Skin epidermis (tissue), 12 donors: Measurements from ENCODE around the gene ME1.

Experiments
- H3K27ac ChIP-seq, 21 experiments: fragments of 200-600 bp; sonication (generic) in 11 of 21; one replicate each; pipeline ENCODE4 v1.5.0; 2020; ENCODE audit warnings: mild to moderate bottlenecking in 3 of 21, inconsistent platforms in 2 of 21, moderate library complexity in 2 of 21
- H3K4me3 ChIP-seq, 7 experiments: fragments of 200-600 bp; sonication (generic) in 2 of 7; one replicate each; pipeline ENCODE4 v1.5.0; 2020; ENCODE audit warnings: inconsistent platforms in 2 of 7, mild to moderate bottlenecking in 2 of 7, moderate library complexity in 1 of 7

The ME1 gene

GRCh38 chr6:83436674-83437073 lies 5.8 kb upstream of the ME1 start:
- Histone ChIP-seq H3K27ac (no peak overlapping the region), H3K4me3 (no peak overlapping the region)

DNA sequence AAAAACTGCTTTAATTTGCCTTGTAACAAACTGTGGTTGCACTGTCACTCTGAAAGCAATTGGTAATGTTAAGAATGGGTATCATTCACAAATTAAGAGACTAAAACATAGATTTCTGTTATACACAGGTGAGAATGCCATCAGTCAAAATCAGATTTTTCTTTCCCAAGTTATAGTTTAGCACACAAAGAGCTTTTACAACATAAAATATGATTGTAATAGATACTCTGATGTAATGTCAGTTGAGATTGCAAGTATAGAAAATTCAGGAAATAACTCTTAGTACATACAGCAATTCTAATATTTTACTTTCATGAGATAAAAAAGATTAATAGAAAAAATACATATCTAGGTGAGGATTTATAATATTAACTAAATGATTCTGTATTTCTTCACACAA lies 2.3 kb upstream of the ME1 start:
- H3K27ac ChIP-seq: no peak overlapping the region

DNA sequence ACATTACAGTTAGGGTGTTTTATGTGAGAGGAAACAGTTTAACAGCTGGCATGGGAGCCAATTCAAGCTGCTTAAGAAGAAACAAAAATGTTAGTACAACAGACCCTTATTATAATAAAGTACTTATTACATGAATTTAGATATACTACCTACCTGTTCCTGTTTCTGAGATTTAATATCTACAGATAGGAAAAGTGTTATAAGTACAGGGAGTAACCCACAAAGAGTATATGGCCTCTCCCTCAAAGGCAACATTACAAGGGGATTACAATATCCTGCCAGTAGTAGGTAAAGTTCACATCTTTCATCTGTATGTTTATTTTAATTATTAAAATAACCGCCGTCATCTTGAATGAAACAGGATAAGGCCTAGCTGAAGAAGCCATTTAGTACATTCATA lies 1.8 kb upstream of the ME1 start:
- Histone ChIP-seq H3K27ac (peak overlapping the region in 2 of 21 experiments; percentile 17 to 70), H3K4me3 (no peak overlapping the region)

More for the DNA sequence above, 2.3 kb upstream of the ME1 start:
- H3K4me3 ChIP-seq: no peak overlapping the region

DNA sequence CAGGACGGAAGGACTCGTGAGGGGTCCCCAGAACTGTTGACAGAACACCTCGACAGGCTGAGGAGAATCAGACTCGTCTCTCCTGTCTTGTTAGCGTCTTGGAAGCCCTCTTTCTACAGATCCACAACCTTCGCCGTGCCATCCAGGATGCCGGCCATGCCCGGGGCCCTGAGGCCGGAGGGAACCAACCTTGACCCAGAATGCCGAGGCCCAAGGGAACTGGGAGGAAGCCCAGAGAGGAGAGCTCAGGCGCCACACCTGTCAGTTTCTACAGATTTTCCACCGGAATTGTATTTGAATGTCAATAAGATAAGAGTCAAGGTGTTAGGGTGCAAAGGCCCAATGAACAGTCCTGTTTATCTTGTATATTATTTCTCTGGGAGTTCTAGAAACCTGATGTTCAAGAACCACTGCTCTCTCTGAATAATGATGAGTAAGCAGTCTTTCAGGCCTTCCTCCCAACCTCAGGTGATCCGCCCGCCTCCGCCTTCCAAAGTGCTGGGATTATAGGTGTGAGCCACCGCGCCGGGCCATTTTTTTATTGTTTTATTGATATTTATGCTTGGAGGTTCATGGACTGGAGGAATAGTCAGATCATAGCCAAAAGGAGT lies 799 bp upstream of the ME1 start:
- Histone ChIP-seq H3K27ac (peak overlapping the region in 19 of 21 experiments; percentile 43 to 90 (median 78)), H3K4me3 (peak overlapping the region; percentile 36 to 71 (median 56))

DNA sequence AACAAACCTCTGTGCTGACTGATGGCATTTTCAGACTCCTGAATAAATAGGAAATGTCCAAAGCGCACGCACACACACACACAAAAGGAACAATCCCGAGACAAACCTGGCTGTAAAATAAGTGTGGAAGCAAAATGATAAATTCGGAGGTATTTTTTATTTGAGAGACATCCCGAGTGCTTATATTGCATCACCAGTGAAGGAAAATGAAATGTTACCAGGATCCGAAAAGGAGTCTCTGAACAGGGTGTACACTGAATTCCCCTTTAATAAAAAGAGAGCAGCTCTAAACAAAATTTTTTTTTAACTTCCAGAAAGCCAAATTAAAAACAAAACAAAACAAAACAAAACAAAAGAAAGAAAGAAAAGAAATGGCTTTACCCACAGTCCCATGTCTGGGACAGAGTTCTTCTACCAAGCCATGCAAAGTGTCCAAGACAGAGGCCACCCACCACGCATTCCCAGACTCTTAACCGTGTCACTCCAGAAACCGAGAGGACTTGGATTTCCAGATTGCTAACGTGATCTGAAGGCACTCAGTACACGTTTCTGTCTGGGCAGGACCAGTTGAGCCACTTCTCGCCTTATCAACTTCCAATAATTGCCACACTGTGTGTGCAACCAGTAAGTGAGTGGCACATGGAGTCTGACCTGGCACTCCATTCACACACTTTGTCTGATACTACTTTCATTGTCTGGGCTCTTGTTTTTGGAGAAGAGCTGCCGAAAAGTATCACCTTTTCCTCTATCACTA lies 817 bp downstream of the ME1 start:
- peak overlapping the region; percentile 36 to 71 (median 56) for H3K4me3 ChIP-seq
- H3K27ac ChIP-seq: peak overlapping the region in 19 of 21 experiments; percentile 24 to 90 (median 78)

- no peak overlapping the region for H3K27ac ChIP-seq
- peak overlapping the region in 2 of 7 experiments; percentile 56 to 71 for H3K4me3 ChIP-seq
Observed at GRCh38 chr6:83429269-83429668, 1.6 kb downstream of the ME1 start.

GRCh38 chr6:83424392-83425018 lies 6.3 kb downstream of the ME1 start:
- H3K27ac ChIP-seq: no peak overlapping the region

DNA sequence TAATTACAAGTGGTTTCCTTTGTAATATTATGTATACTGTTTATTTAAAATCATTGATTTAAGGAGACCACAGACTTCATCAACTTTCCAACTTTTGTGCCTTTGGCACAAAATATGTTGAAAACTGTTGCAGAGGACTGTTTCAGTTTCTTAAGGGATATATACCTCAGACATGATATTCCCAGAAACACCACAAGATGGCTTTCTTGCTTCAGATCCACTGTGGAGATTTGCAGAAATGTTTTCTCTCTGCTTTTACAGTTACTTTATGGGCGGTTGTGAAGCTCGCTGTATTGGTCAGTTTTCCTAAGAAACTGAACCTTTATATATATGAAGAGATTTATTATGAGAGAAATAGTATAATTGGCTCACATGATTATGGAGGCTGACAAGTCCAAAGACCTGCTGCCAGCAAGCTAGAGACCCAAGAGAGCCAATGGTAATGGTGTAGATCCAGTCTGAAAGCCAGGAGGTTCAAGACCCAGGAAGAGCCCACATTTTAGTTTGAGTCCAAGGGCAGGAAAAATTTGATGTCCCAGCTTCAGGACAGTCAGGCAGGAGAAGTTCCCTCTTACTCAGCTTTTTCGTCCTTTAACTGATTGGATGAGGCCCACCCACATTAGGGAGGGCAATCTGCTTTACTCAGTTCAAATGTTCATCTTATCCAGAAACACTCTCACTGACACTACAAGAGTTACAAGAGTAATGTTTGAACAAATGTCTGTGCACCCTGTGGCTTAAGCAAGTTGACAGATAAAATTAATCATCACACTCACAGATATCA lies 12.8 kb downstream of the ME1 start:
- Histone ChIP-seq H3K4me3 (no peak overlapping the region), H3K27ac (no peak overlapping the region)

More at GRCh38 chr6:83424392-83425018, 6.3 kb downstream of the ME1 start:
- no peak overlapping the region for H3K4me3 ChIP-seq

DNA sequence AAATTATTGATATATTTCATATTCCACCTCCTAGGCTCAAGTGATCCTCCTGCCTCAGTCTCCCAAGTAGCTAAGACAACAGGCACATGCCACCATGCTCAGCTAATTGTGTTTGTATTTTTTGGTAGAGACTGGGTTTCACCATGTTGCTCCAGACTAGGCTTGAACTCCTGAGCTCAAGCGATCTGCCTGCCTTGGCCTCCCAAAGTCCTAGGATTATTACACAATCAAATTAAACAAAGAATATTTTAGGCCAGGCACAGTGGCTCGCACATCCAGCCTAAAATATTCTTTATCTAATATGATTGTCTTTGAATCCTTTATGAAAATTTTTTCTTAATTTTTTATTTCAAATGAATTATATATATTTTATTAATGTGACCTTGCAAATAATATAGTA lies 17.8 kb downstream of the ME1 start:
- no peak overlapping the region for H3K27ac ChIP-seq
- no peak overlapping the region for H3K4me3 ChIP-seq

DNA sequence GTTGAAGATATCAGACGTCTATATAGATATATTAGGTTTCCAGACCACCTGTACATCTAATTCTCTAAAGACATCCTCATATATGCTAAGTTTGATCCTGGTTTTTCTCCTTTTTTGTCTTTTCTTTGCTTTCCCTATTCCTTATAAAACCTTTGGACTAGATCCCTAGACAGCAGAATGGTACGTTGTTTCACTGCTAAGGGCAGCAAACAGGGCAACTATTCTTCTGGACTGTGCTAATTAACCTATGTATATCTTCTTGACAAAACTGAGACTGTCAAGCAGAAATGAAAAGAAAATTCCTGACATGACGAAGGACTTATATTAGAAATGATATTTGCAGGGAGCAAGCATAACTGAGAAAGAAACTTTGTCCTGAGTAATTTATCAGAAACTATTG lies 19.1 kb downstream of the ME1 start:
- H3K4me3 ChIP-seq: no peak overlapping the region
- H3K27ac ChIP-seq: no peak overlapping the region

DNA sequence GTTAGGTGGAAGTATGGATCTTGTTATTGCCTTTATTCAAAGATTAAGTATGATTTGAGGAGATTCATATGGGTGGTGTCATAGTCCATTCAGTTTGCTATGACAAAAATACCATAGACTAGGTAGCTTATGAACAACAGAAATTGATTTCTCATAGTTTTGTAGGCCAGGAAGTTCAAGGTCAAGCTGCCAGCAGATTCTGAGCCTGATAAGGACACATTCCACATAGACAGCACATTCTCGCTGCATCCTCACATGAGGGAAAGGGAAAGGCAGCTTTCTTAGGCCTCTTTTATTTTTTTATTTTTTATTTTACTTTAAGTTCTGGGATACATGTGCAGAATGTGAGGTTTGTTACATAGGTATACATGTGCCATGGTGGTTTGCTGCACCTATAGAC lies 27.7 kb downstream of the ME1 start:
- H3K27ac ChIP-seq: no peak overlapping the region
- no peak overlapping the region for H3K4me3 ChIP-seq

- H3K4me3 ChIP-seq: no peak overlapping the region
Observed at GRCh38 chr6:83389606-83390005, 41.2 kb downstream of the ME1 start.

GRCh38 chr6:83385473-83385872 lies 45.4 kb downstream of the ME1 start:
- Histone ChIP-seq H3K4me3 (no peak overlapping the region), H3K27ac (no peak overlapping the region)

More at GRCh38 chr6:83389606-83390005, 41.2 kb downstream of the ME1 start:
- H3K27ac ChIP-seq: no peak overlapping the region

GRCh38 chr6:83384751-83385150 lies 46.1 kb downstream of the ME1 start:
- Histone ChIP-seq H3K27ac (no peak overlapping the region), H3K4me3 (no peak overlapping the region)

DNA sequence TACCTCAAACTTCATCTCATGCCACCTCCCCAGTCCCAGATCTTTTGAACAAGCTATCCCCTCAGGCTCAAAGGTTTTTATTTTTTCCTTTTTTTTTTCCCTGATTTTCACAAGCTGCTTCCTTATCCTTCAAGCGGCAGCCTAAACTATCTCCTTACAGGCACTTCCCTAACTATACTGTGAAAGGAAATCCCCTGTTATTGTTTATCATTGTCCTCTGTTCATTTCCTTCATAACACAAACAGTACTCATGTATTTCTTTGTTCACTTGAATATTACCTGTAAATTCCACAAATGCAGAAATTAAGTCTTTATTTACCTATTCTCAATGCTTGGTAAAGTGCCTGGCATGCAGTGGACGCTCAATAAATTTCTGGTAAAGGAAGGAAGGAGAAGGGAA lies 48.9 kb downstream of the ME1 start:
- H3K27ac ChIP-seq: no peak overlapping the region
- H3K4me3 ChIP-seq: no peak overlapping the region

DNA sequence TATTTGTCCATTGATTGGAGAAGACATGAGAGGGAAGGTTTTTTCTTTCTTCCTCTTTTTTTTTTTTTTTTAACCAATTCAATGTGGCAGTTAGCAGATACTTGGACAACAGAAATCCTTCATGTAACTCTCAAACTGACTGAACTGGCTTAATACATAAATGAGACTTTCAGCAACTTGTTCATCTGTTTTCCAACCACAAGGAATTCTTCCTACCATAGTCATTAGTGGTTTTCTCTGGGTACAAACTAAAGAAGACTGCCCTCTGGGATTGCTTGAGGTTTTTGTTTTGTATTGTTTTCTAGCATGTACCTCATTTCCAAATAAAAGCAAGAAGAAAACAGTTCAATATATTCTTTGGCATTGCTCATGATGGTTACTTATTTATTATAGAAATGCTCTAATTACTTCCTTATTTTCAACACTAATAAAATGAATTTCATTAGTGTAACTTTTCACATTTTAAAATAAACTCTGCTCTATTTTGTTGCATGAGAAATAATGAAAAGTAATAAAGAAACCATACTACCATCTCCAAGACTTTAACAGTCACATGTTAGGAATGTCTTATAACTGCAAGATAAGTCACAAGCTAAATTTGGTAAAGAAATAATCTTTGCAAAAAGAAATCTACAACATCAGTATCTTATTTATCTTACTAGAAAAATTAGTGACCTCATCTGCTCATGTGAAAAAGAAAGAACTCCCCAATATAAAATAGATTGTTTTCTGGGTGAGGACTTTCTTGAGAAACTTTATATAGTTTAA lies 52.0 kb downstream of the ME1 start:
- H3K27ac ChIP-seq: peak overlapping the region in 2 of 21 experiments; percentile 1 to 71
- H3K4me3 ChIP-seq: no peak overlapping the region

DNA sequence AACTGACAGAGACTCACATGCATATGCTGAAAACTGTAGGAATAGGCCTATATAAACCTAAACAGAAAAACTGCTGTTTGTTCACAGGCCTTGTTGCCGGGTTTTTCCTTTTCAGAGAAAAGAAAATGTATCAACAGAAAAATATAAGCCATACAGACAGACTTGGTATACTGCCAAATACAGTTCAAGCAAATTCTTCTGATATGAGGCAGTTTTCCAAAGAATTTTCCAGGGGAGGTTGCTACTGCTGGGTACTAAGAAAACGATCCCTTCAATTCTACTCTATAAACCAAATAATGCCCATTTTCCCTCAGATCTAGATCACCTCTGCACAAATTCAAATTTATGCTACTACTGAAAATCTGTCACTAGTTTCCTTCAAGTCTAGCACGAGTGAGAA lies 59.4 kb downstream of the ME1 start:
- Histone ChIP-seq H3K4me3 (no peak overlapping the region), H3K27ac (no peak overlapping the region)

GRCh38 chr6:83370567-83370966 lies 60.3 kb downstream of the ME1 start:
- Histone ChIP-seq H3K27ac (no peak overlapping the region), H3K4me3 (no peak overlapping the region)

DNA sequence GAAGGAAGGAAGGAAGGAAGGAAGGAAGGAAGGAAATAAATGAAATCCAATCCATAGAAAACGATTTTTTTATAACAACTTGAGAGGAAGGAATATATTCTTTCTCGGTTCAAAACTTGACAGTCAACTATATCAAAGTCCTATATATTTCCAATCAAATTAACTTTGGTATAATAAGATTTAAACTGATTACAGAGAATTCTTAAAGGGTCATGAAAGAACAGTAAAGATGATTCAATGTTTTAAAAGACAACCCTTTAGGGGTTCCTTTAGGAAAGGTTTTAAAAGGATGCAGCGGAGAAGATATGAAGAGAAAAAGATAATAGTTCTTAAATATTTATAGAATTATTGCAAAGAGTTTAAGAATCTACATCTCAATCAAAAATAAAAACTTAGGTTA lies 61.2 kb downstream of the ME1 start:
- no peak overlapping the region for H3K27ac ChIP-seq
- H3K4me3 ChIP-seq: no peak overlapping the region
